ENCODE measurements around the gene RAB11FIP4. TPM values are rescaled to one million over a fixed set of nuclear protein-coding genes. Genes with fewer than 3 reads are reported as not detected.

Gene RAB11FIP4
- total RNA-seq, 1 donor from 2014 or later, result 1.8 TPM

- DNase-seq (ENCODE audit: low spot score), result no peak
These were observed 127.0 kb downstream of the RAB11FIP4 start for GRCh38 chr17:31518478-31518877.

GRCh38 chr17:31521632-31522283, 130.3 kb downstream of the RAB11FIP4 start:
- no peak for DNase-seq (ENCODE audit: low spot score)

- DNase-seq (ENCODE audit: low spot score), result no peak
These were observed 130.9 kb downstream of the RAB11FIP4 start for GRCh38 chr17:31522284-31522931.

GRCh38 chr17:31522987-31523495, 131.6 kb downstream of the RAB11FIP4 start:
- DNase-seq (ENCODE audit: low spot score), result no peak

- DNase-seq (ENCODE audit: low spot score), result no peak
These were observed 132.6 kb downstream of the RAB11FIP4 start for GRCh38 chr17:31523862-31524730.

GRCh38 chr17:31524926-31525800, 133.7 kb downstream of the RAB11FIP4 start:
- no peak for DNase-seq (ENCODE audit: low spot score)

- DNase-seq (ENCODE audit: low spot score), result no peak
These were observed 134.5 kb downstream of the RAB11FIP4 start for GRCh38 chr17:31525801-31526549.

- DNase-seq (ENCODE audit: low spot score), result no peak
These were observed 136.1 kb downstream of the RAB11FIP4 start for GRCh38 chr17:31527606-31528005.

- no peak for DNase-seq (ENCODE audit: low spot score)
These were observed 136.9 kb downstream of the RAB11FIP4 start for GRCh38 chr17:31528291-31528874.

- DNase-seq (ENCODE audit: low spot score), result no peak
These were observed 138.4 kb downstream of the RAB11FIP4 start for GRCh38 chr17:31529841-31530251.

- no peak for DNase-seq (ENCODE audit: low spot score)
These were observed 139.0 kb downstream of the RAB11FIP4 start for GRCh38 chr17:31530391-31530985.

- DNase-seq (ENCODE audit: low spot score), result no peak
These were observed 140.0 kb downstream of the RAB11FIP4 start for GRCh38 chr17:31531336-31531980.

- DNase-seq (ENCODE audit: low spot score), result no peak
These were observed 140.6 kb downstream of the RAB11FIP4 start for GRCh38 chr17:31532081-31532480.

- DNase-seq (ENCODE audit: low spot score), result no peak
These were observed 141.1 kb downstream of the RAB11FIP4 start for GRCh38 chr17:31532526-31532925.

- DNase-seq (ENCODE audit: low spot score), result no peak
These were observed 142.2 kb downstream of the RAB11FIP4 start for GRCh38 chr17:31533546-31534155.

GRCh38 chr17:31534223-31534888, 142.9 kb downstream of the RAB11FIP4 start:
- no peak for DNase-seq (ENCODE audit: low spot score)

- DNase-seq (ENCODE audit: low spot score), result no peak
These were observed 144.1 kb downstream of the RAB11FIP4 start for GRCh38 chr17:31535581-31535981.

GRCh38 chr17:31536451-31536850, 145.0 kb downstream of the RAB11FIP4 start:
- no peak for DNase-seq (ENCODE audit: low spot score)
